Lower leg skin (tissue), 3 donors: ENCODE measurements around the gene SLX4IP.

Experiments
- POLR2A ChIP-seq, 2 donors: fragments of 450-650 bp; IDR thresholded peaks; one replicate each; pipeline ENCODE4 v1.6.1; 2016 to 2017; ENCODE audit warnings: antibody characterized with exemption in 2 of 2, mild to moderate bottlenecking in 1 of 2, moderate library complexity in 1 of 2
- TF ChIP-seq, protein P1 (sequence below), 3 donors: fragments of 450-650 bp; IDR thresholded peaks; one replicate each; pipeline ENCODE4 v1.5.1; 2016; ENCODE audit warnings: antibody characterized with exemption in 3 of 3, mild to moderate bottlenecking in 3 of 3, moderate library complexity in 2 of 3

- TF ChIP-seq, protein P1, sequence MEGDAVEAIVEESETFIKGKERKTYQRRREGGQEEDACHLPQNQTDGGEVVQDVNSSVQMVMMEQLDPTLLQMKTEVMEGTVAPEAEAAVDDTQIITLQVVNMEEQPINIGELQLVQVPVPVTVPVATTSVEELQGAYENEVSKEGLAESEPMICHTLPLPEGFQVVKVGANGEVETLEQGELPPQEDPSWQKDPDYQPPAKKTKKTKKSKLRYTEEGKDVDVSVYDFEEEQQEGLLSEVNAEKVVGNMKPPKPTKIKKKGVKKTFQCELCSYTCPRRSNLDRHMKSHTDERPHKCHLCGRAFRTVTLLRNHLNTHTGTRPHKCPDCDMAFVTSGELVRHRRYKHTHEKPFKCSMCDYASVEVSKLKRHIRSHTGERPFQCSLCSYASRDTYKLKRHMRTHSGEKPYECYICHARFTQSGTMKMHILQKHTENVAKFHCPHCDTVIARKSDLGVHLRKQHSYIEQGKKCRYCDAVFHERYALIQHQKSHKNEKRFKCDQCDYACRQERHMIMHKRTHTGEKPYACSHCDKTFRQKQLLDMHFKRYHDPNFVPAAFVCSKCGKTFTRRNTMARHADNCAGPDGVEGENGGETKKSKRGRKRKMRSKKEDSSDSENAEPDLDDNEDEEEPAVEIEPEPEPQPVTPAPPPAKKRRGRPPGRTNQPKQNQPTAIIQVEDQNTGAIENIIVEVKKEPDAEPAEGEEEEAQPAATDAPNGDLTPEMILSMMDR (IDR thresholded peaks at IDR 0.05): no peak
- TF ChIP-seq POLR2A (IDR thresholded peaks at IDR 0.05): no peak
These were observed 52.3 kb downstream of the SLX4IP start for GRCh38 chr20:10487142-10488136.
